HepG2 (cell line): ENCODE data around the gene KHNYN. TPM values are rescaled to one million over a fixed set of nuclear protein-coding genes. Genes with fewer than 3 reads are reported as not detected.

Source experiments
- ATF7 ChIP-seq, 2 experiments: fragments of 450-650 bp in 1 of 2; sonication (generic) in 1 of 2; formaldehyde crosslinking in 1 of 2; IDR thresholded peaks; 2 replicates each; pipeline versions ENCODE4 v1.4.0 to v1.6.1; 2016 to 2020; ENCODE audit warnings: antibody characterized with exemption in 1 of 2, mild to moderate bottlenecking in 1 of 2, missing genetic modification reagents in 1 of 2
- BCL6 ChIP-seq: IDR thresholded peaks from 2 replicates; pipeline ENCODE4 v1.6.1; 2016; ENCODE audit warnings: missing genetic modification reagents, missing compliant biosample characterization
- GLMP ChIP-seq: sonication (generic); formaldehyde crosslinking; IDR thresholded peaks from 2 replicates; pipeline ENCODE4 v1.9.0; 2021; ENCODE audit warnings: missing genetic modification reagents, mild to moderate bottlenecking, borderline replicate concordance
- GTF2F1 ChIP-seq: fragments of 150-350 bp; IDR thresholded peaks from 2 replicates; pipeline ENCODE4 v1.6.1; 2014; ENCODE audit warnings: low read length
- HHEX ChIP-seq: IDR thresholded peaks from 2 replicates; pipeline ENCODE4 v1.6.1; 2016; ENCODE audit warnings: control low read depth
- IRX3 ChIP-seq: sonication (generic); formaldehyde crosslinking; IDR thresholded peaks from 2 replicates; pipeline ENCODE4 v1.8.1; 2023; ENCODE audit warnings: mild to moderate bottlenecking, low read depth, missing genetic modification reagents, borderline replicate concordance
- KLF13 ChIP-seq: sonication (generic); formaldehyde crosslinking; IDR thresholded peaks from 2 replicates; pipeline ENCODE4 v1.4.0; 2020; ENCODE audit warnings: mild to moderate bottlenecking, missing genetic modification reagents
- KLF16 ChIP-seq, 2 experiments: sonication (generic) in 1 of 2; formaldehyde crosslinking in 1 of 2; IDR thresholded peaks; 2 replicates each; pipeline versions ENCODE4 v1.6.1 to v1.8.0; 2016 to 2023; ENCODE audit warnings: missing genetic modification reagents in 2 of 2, missing compliant biosample characterization in 1 of 2
- MBD4 ChIP-seq: IDR thresholded peaks from 2 replicates; pipeline ENCODE4 v1.6.1; 2012; ENCODE audit warnings: low read length, inconsistent platforms, borderline replicate concordance
- MED13 ChIP-seq: sonication (generic); formaldehyde crosslinking; IDR thresholded peaks from 2 replicates; pipeline ENCODE4 v1.5.0; 2020; ENCODE audit warnings: missing genetic modification reagents
- NCOA2 ChIP-seq: sonication (generic); formaldehyde crosslinking; IDR thresholded peaks from 2 replicates; pipeline ENCODE4 v1.8.0; 2022; ENCODE audit warnings: inconsistent platforms
- NFAT5 ChIP-seq: sonication (generic); formaldehyde crosslinking; IDR thresholded peaks from 2 replicates; pipeline ENCODE4 v1.4.0; 2020; ENCODE audit warnings: missing genetic modification reagents
- RAD51 ChIP-seq: fragments of 450-650 bp; IDR thresholded peaks from 2 replicates; pipeline ENCODE4 v1.6.1; 2016; ENCODE audit warnings: borderline replicate concordance
- SPEN ChIP-seq: sonication (generic); formaldehyde crosslinking; IDR thresholded peaks from 2 replicates; pipeline ENCODE4 v1.5.1; 2020; ENCODE audit warnings: low read depth, mild to moderate bottlenecking, missing genetic modification reagents
- STAG1 ChIP-seq: sonication (generic); formaldehyde crosslinking; IDR thresholded peaks from 2 replicates; pipeline ENCODE4 v1.4.0; 2020; ENCODE audit warnings: missing genetic modification reagents
- TEAD3 ChIP-seq: optimal IDR thresholded peaks from 2 replicates; pipeline ENCODE3; 2016; ENCODE audit warnings: borderline replicate concordance
- THAP7 ChIP-seq: sonication (generic); formaldehyde crosslinking; IDR thresholded peaks from 2 replicates; pipeline ENCODE4 v1.8.1; 2023; ENCODE audit warnings: mild to moderate bottlenecking, missing genetic modification reagents
- ZC3H4 ChIP-seq: sonication (generic); formaldehyde crosslinking; IDR thresholded peaks from 2 replicates; pipeline ENCODE4 v1.4.0; 2020; ENCODE audit warnings: missing genetic modification reagents, borderline replicate concordance
- ZFAT ChIP-seq: sonication (generic); formaldehyde crosslinking; conservative IDR thresholded peaks from 2 replicates; pipeline ENCODE4 v1.8.1; 2023; ENCODE audit warnings: missing genetic modification reagents, inconsistent platforms
- ZMAT3 ChIP-seq: sonication (generic); formaldehyde crosslinking; conservative IDR thresholded peaks from 2 replicates; pipeline ENCODE4 v1.7.0; 2021; ENCODE audit warnings: missing genetic modification reagents
- ZNF296 ChIP-seq: sonication (generic); formaldehyde crosslinking; conservative IDR thresholded peaks from 2 replicates; pipeline ENCODE4 v1.5.0; 2020; ENCODE audit warnings: mild to moderate bottlenecking, missing genetic modification reagents
- ZNF382 ChIP-seq: sonication (generic); formaldehyde crosslinking; IDR thresholded peaks from 2 replicates; pipeline ENCODE4 v1.5.0; 2020; ENCODE audit warnings: missing genetic modification reagents, mild to moderate bottlenecking, borderline replicate concordance
- ZNF576 ChIP-seq: sonication (generic); formaldehyde crosslinking; IDR thresholded peaks from 2 replicates; pipeline ENCODE4 v1.4.0; 2020; ENCODE audit warnings: mild to moderate bottlenecking, missing genetic modification reagents
- ZNF703 ChIP-seq: sonication (generic); formaldehyde crosslinking; IDR thresholded peaks from 2 replicates; pipeline ENCODE4 v1.5.1; 2020; ENCODE audit warnings: missing genetic modification reagents, mild to moderate bottlenecking, moderate library complexity, borderline replicate concordance
- polyA plus RNA-seq, 8 experiments: library from polyadenylated mRNA; depleted of rRNA in 3 of 8; stranded (reverse) in 7 of 8; unstranded in 1 of 8; fragments of >200 nt; fragmentation: Illumina TruSeq in 4 of 8; extraction: Trizol in 4 of 8; gene quantifications; 2 replicates each; pipeline versions ENCODE4 v1.2.1 to v1.2.3, GENCODE V29; 2011 to 2016; ENCODE audit warnings: low read depth in 4 of 8, missing spikeins in 1 of 8, mixed read lengths in 1 of 8; ENCODE audit not compliant: insufficient read depth in 1 of 8
- total RNA-seq, 5 experiments: library from RNA; depleted of rRNA; stranded (reverse); fragments of >200 nt; fragmentation: Illumina TruSeq; extraction: Trizol; gene quantifications; 2 replicates each; pipeline ENCODE4 v1.2.3, GENCODE V29; 2016; ENCODE audit warnings: low read depth in 1 of 5

Gene KHNYN
- total and polyA plus RNA-seq, 2 of the 13 experiments (the other 11 are each of a cell fraction or from before 2014, with no cell fraction given): 52.8 to 75.7 TPM

- no peak for TF ChIP-seq ZMAT3 (CRISPR knock-in tag)
- no peak for TF ChIP-seq ZFAT (CRISPR knock-in tag)
- TF ChIP-seq NFAT5 (CRISPR knock-in tag): peak; percentile 54
- TF ChIP-seq STAG1 (CRISPR knock-in tag): peak; percentile 98
- TF ChIP-seq TEAD3: peak; percentile 79
- no peak for TF ChIP-seq GLMP (CRISPR knock-in tag)
- TF ChIP-seq ZNF382 (CRISPR knock-in tag): no peak
- TF ChIP-seq NCOA2 (CRISPR knock-in tag): no peak
- TF ChIP-seq HHEX: no peak
- peak in 1 of 2 experiments; percentile 72; a peak in 1 of 4 replicates for TF ChIP-seq KLF16 (CRISPR knock-in tag; IDR thresholded peaks at IDR 0.05)
- TF ChIP-seq GTF2F1: no peak
- no peak for TF ChIP-seq ATF7 (IDR thresholded peaks at IDR 0.05)
- no peak for TF ChIP-seq ATF7 (CRISPR knock-in tag; IDR thresholded peaks at IDR 0.05)
- peak; percentile 63; the same call in 1 of the 2 replicates for TF ChIP-seq BCL6 (CRISPR knock-in tag)
- TF ChIP-seq ZC3H4 (CRISPR knock-in tag): no peak
- peak; percentile 70; the same call in 1 of the 2 replicates for TF ChIP-seq KLF13 (CRISPR knock-in tag)
- no peak for TF ChIP-seq ZNF703 (CRISPR knock-in tag)
- TF ChIP-seq ZNF296: peak; percentile 75
- peak; percentile 99 for TF ChIP-seq SPEN (CRISPR knock-in tag)
- no peak for TF ChIP-seq MBD4
- no peak; the same call in 1 of the 2 replicates for TF ChIP-seq IRX3 (CRISPR knock-in tag)
- 0 out of 2 replicates have a peak, but pooled peaks have one; percentile 62 for TF ChIP-seq ZNF576 (CRISPR knock-in tag)
- TF ChIP-seq MED13 (CRISPR knock-in tag): peak; percentile 58; the same call in 1 of the 2 replicates
- TF ChIP-seq THAP7 (CRISPR knock-in tag): no peak
- TF ChIP-seq RAD51: no peak
Observed at GRCh38 chr14:24481622-24482324, 52.0 kb downstream of the KHNYN start (continued).
